ENCODE measurements around the gene CEP170B. TPM values are rescaled to one million over a fixed set of nuclear protein-coding genes. Genes with fewer than 3 reads are reported as not detected.

CEP170B gene
- total and polyA plus RNA-seq, 2 of the 13 experiments (the other 11 are each of a cell fraction or from before 2014, with no cell fraction given) = 4.3 to 8.8 TPM

DNA sequence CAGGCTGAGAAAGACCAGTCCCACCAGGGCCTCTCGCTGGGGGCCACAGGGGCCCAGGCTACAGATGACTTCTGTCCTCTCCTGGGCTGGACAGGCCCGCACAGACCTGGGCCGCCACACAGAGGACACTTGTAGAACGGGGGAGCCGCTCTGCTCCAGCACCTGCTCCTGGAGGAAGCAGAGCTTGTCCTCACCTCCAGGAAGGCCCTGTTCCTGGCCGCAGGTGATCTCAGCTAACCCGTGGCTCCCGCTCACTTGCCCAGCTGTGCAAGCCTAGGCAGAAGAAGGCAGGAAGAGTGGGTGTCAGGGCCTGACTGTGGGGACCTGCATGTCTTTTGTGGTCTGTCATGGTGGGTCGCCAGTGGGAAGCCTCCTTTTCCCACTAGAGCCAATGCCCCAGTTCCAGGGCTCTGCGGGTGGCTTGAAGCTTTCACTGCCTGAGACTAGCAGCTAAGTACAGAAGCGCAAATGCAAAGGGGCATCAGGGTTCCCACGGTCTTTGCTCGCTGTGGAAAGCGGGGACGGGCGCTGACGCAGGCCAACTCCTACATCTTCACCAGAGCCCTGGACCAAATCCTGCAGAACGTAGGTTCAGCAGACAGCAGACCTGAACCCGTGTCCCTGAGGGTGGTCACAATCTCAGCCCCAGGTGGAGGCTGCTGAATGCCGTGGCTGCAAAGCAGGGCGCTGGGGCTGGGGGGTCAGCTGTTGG, 8.8 kb upstream of the CEP170B start (continued):
- no peak for TF ChIP-seq TSC22D2 (CRISPR knock-in tag; IDR thresholded peaks at IDR 0.05; ENCODE audit: borderline replicate concordance)
- TF ChIP-seq AGO2 (optimal IDR thresholded peaks at IDR 0.05; ENCODE audit: low read depth, low read length) = peak; percentile 97
- TF ChIP-seq RBAK (CRISPR knock-in tag; IDR thresholded peaks at IDR 0.05) = no peak
- 0 out of 2 replicates have a peak, but pooled peaks have one; percentile 47 for TF ChIP-seq ARNT2 (CRISPR knock-in tag; IDR thresholded peaks at IDR 0.05; ENCODE audit: low read depth)
- TF ChIP-seq ZNF432 (CRISPR knock-in tag; IDR thresholded peaks at IDR 0.05; ENCODE audit: borderline replicate concordance) = no peak
- TF ChIP-seq ZBTB21 (CRISPR knock-in tag; IDR thresholded peaks at IDR 0.05) = no peak
- no peak for TF ChIP-seq DPF2 (CRISPR knock-in tag; IDR thresholded peaks at IDR 0.05; ENCODE audit: borderline replicate concordance, low read depth)
- TF ChIP-seq MTERF4 (CRISPR knock-in tag; IDR thresholded peaks at IDR 0.05) = no peak

DNA sequence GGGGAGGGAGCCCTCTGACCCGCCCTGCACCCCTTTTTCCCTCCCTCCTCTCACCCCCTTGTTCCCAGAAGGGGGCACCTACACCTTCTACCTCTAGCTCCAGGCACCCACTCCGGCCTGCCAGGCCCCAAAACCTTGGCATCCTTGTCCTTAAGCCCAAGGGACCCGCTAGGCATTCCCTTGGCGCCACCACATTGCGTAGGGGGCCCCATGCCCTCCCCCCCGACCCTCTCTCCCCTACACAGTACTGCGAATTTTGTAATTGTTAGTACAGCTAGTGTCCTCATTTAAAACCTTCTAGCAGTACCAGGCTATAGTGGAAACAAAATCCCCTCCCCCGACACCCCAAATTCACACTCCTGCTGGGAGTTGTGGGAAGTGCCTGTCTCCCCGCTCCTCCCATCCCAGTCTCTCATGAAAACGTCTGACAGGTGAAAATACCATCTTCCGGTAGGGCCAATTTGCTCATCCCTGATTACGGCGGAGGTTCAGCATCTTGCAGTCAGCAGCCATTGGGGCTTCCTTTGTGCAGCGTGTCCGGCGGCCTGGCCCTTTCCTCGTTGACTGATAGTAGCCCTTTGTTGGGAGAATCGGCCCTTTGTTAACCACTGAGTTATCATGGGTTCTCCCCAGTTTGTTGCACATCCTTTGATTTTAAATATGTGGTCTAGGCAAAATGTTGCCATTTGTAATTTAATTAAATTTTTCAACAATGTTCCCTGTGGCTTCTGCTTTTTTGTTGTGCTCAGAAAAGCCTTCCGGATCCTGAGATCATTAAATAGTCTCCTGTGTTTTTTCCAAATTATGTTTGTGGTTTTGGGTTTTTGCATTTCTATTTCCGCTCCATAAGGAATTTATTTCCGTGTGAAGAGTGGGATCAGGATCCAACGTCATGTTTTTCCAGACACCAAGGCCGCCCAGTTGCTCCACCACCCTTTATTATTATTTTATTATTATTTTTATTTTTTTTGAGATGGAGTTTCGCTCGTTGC, 7.9 kb upstream of the CEP170B start:
- ATAC-seq (peak; percentile 7; the same call in 1 of the 3 replicates), FAIRE-seq (no peak), DNase-seq (ENCODE audit: low spot score) (no peak)
- Histone ChIP-seq H3K4me3 (replicated peaks in 1 of 3; ENCODE audit: insufficient read depth in 1 of 3, low read depth in 2 of 3, low read length in 3 of 3) (no peak overlapping the region), H3K79me2 (ENCODE audit: insufficient read depth, low read length) (peaks cover 3% of the 10 kb centered on the region), H3K36me3 (replicated peaks in 1 of 2; ENCODE audit: control insufficient read depth in 1 of 2, insufficient read depth in 2 of 2, low read length in 2 of 2) (no peaks in the 10 kb centered on the region), H3K4me2 (ENCODE audit: low read depth, low read length) (no peak overlapping the region), H2AFZ (ENCODE audit: low read length) (no peak overlapping the region), H3K9ac (ENCODE audit: insufficient read depth, low read depth, low read length) (no peak overlapping the region), H4K20me1 (ENCODE audit: insufficient read depth, low read length) (peaks cover 3% of the 10 kb centered on the region; the same call in 1 of the 2 replicates), H3K9me3 (ENCODE audit: low read length) (no peaks in the 10 kb centered on the region), H3K4me1 (ENCODE audit: insufficient read depth, low read length) (peaks cover 14% of the 10 kb centered on the region), H3K27ac (ENCODE audit: extremely low read length, insufficient read depth, low read length) (no peak overlapping the region), H3K27me3 (ENCODE audit: control insufficient read depth in 1 of 2, insufficient read depth in 2 of 2, low read length in 2 of 2) (peaks cover 1 to 14% of the 10 kb centered on the region in 2 experiments; a peak in 4 of 5 replicates)
- ChIA-PET CTCF (ENCODE audit: low intra/inter-chr PET ratio, low total read pairs) (no interaction called here), POLR2A (interaction anchor here (1.0 to 1.8 kb wide), 2 partner anchors 8 to 88 kb away, joined by 3 to 8 read pairs; partner anchors contain the start of gene CEP170B)
- BruUV-seq (replicated peaks) = no TSS peak
- WGBS (ENCODE audit: low lambda C conversion rate) = 70% methylated on average over 22 of the region's 25 CpGs
- intact Hi-C loops (cut with micrococcal nuclease; ENCODE audit: unreplicated experiment) (no loop called here), in situ Hi-C loops (cut with HindIII; ENCODE audit: extremely low pct_ligation_motif_present, low pct_unique_long_range_greater_than_20kb) (no loop called here)
- TF ChIP-seq ZNF770 (CRISPR knock-in tag; IDR thresholded peaks at IDR 0.05) = no peak
- no peak for TF ChIP-seq MLX (CRISPR knock-in tag; IDR thresholded peaks at IDR 0.05)
- TF ChIP-seq ZNF383 (CRISPR knock-in tag; IDR thresholded peaks at IDR 0.05; ENCODE audit: borderline replicate concordance) = no peak
- no peak for TF ChIP-seq RAD21 (CRISPR knock-in tag; IDR thresholded peaks at IDR 0.05)
- no peak for TF ChIP-seq DNMT3B (CRISPR knock-in tag; conservative IDR thresholded peaks at IDR 0.05)
- TF ChIP-seq ZNF343 (CRISPR knock-in tag; IDR thresholded peaks at IDR 0.05) = no peak
